Measurements from ENCODE around the gene ARFGEF2. TPM values are rescaled to one million over a fixed set of nuclear protein-coding genes. Genes with fewer than 3 reads are reported as not detected.

Gene ARFGEF2
- total and polyA plus RNA-seq, 11 donors = 7.5 to 52.7 (median 40.2) TPM

GRCh38 chr20:48938670-48939069 lies 17.2 kb downstream of the ARFGEF2 start:
- H3K36me3 ChIP-seq = peaks cover 0 to 31% (median 20%) of the 10 kb centered on the region in 9 donors
- H3K4me3 ChIP-seq = no peak overlapping the region
- TF ChIP-seq CTCF (IDR thresholded peaks at IDR 0.05) = no peak
- TF ChIP-seq POLR2A (IDR thresholded peaks at IDR 0.05) = no peak
- DNase-seq (no peak), ATAC-seq (no peak)
- intact Hi-C loops (cut with DNase I) = no loop called here
- no peaks in the 10 kb centered on the region for H3K27me3 ChIP-seq
- peaks cover 0 to 81% (median 29%) of the 10 kb centered on the region in 12 donors for H3K4me1 ChIP-seq
- H3K9me3 ChIP-seq = peaks cover 0 to 4% (median 0%) of the 10 kb centered on the region in 12 donors
- WGBS, 4 donors = 58 to 85% (median 72%) methylated on average over 6 of the region's 6 CpGs
- H3K27ac ChIP-seq = peak overlapping the region in 1 of 12 donors; percentile 18

DNA sequence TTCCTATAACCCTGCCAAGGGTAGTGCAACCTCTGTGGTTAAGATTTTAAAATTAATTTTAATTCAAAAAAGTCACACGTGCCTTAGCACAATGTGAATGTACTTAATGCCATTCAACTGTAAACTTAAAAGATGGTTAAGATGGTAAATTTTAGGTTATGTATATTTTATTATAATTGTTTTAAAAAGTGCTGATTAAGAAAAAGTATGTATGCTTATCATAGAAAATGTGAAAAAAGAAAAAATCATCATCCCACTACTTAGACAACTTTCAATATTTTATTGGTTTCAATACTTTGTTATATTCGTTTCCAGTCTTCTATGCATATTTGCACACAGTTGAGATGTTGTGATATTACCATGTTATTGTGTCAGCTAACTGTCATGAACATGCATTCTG lies 18.7 kb downstream of the ARFGEF2 start:
- Histone ChIP-seq H3K27ac (no peak overlapping the region), H3K4me3 (no peak overlapping the region), H3K27me3 (no peaks in the 10 kb centered on the region), H3K36me3 (peaks cover 0 to 46% (median 35%) of the 10 kb centered on the region in 9 donors), H3K4me1 (peaks cover 0 to 70% (median 29%) of the 10 kb centered on the region in 12 donors), H3K9me3 (peaks cover 0 to 4% (median 0%) of the 10 kb centered on the region in 12 donors)
- no peak for DNase-seq
- no peak for ATAC-seq
- intact Hi-C loops (cut with DNase I) = no loop called here
- no peak for TF ChIP-seq POLR2A (IDR thresholded peaks at IDR 0.05)
- TF ChIP-seq CTCF (IDR thresholded peaks at IDR 0.05) = no peak
- WGBS, 4 donors = 73 to 93% (median 80%) methylated on average over 2 of the region's 2 CpGs

DNA sequence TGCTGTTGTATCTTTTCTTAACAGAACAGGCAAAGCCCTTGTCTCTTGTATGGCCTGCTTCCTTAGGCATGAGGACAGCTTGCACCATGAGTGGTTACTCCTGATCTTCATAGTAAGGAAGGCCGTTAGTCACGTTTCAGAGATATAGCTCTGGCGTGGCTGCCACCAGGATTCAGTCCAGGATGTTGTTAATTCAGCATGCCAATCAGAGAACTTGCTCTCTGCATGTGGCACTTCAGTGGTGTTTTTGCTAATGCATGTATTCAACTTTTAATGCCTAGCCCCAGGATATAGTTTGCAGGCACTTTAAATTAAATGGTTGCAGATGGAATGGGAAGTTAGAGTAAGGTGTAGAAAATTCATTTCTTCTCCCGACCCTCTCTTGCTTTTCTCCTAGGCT lies 20.0 kb downstream of the ARFGEF2 start:
- H3K27ac ChIP-seq = peak overlapping the region in 1 of 12 donors; percentile 19
- peaks cover 0 to 3% (median 0%) of the 10 kb centered on the region in 12 donors for H3K9me3 ChIP-seq
- 54 to 62% (median 59%) methylated on average over 4 of the region's 4 CpGs for WGBS, 4 donors
- H3K36me3 ChIP-seq = peaks cover 0 to 59% (median 47%) of the 10 kb centered on the region in 9 donors
- TF ChIP-seq CTCF (IDR thresholded peaks at IDR 0.05) (no peak), POLR2A (IDR thresholded peaks at IDR 0.05) (no peak)
- peaks cover 0 to 77% (median 29%) of the 10 kb centered on the region in 12 donors for H3K4me1 ChIP-seq
- intact Hi-C loops (cut with DNase I) = no loop called here
- ATAC-seq (peak in 3 of 4 donors; percentile 41 to 49 (median 45)), DNase-seq (no peak)
- no peak overlapping the region for H3K4me3 ChIP-seq
- no peaks in the 10 kb centered on the region for H3K27me3 ChIP-seq

DNA sequence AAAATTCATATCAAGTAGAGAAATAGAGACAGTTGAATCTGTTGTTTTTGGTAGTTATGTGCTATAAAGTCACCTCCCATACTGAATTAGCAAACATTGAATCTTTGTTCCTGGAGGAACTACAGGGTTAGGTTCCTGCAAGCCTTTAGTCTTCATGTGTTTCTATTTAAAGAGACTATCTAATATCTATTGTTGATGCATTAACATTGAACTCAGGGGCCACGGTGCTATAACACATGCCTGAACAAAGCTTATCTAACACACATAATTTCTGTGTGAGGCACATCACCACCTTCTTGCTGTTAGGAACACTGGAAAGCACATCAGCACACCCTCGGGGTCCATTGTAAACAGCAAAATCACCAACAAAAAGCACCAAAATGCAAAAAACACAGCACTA lies 21.2 kb downstream of the ARFGEF2 start:
- peak overlapping the region in 3 of 12 donors; percentile 10 to 47 (median 32) for H3K27ac ChIP-seq
- no peak for DNase-seq
- intact Hi-C loops (cut with DNase I) = no loop called here
- peak; percentile 18 to 59 (median 38) for ATAC-seq
- 32 to 47% (median 41%) methylated on average over 2 of the region's 2 CpGs for WGBS, 4 donors
- no peaks in the 10 kb centered on the region for H3K9me3 ChIP-seq
- TF ChIP-seq POLR2A (IDR thresholded peaks at IDR 0.05) = no peak
- TF ChIP-seq CTCF (IDR thresholded peaks at IDR 0.05) = no peak
- no peaks in the 10 kb centered on the region for H3K27me3 ChIP-seq
- peaks cover 0 to 68% (median 23%) of the 10 kb centered on the region in 12 donors for H3K4me1 ChIP-seq
- no peak overlapping the region for H3K4me3 ChIP-seq
- H3K36me3 ChIP-seq = peaks cover 0 to 70% (median 58%) of the 10 kb centered on the region in 9 donors
